HG03520 (cell line): ENCODE results near the gene CYP2R1.
A peak's percentile ranks its signal among the peaks of the same experiment; 100 is the strongest.
"Not testable (repeated sequence)": the region's sequence is repeated elsewhere in the genome, so short reads cannot be mapped to it uniquely, and the experiment has no call there.

Source experiments
- ATAC-seq: cut with Tn5 transposase; IDR thresholded peaks from one replicate; pipeline ENCODE4 v1.9.1; 2021; ENCODE audit warnings: mild to moderate bottlenecking, moderate library complexity; ENCODE audit not compliant: unreplicated experiment

Gene CYP2R1

DNA sequence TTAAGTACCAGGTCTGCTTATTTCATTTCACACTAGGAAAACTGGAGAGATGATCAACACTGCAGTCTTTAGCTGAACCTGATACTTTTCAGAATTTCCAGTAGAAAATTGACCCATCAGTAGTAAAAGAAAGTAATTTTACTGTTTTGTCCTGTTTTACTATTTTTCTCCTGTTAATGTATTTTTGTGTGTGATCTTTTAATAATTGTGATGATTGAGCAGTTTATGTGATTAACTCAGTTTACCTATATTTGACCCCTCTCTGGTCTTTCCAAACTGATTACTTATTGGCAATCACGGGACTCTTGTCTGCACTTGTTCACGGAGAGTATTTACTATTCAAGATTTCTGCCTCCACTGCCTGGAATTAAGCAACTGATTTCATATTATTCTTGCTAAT is 546 bp upstream of the CYP2R1 start:
- no peak for ATAC-seq

DNA sequence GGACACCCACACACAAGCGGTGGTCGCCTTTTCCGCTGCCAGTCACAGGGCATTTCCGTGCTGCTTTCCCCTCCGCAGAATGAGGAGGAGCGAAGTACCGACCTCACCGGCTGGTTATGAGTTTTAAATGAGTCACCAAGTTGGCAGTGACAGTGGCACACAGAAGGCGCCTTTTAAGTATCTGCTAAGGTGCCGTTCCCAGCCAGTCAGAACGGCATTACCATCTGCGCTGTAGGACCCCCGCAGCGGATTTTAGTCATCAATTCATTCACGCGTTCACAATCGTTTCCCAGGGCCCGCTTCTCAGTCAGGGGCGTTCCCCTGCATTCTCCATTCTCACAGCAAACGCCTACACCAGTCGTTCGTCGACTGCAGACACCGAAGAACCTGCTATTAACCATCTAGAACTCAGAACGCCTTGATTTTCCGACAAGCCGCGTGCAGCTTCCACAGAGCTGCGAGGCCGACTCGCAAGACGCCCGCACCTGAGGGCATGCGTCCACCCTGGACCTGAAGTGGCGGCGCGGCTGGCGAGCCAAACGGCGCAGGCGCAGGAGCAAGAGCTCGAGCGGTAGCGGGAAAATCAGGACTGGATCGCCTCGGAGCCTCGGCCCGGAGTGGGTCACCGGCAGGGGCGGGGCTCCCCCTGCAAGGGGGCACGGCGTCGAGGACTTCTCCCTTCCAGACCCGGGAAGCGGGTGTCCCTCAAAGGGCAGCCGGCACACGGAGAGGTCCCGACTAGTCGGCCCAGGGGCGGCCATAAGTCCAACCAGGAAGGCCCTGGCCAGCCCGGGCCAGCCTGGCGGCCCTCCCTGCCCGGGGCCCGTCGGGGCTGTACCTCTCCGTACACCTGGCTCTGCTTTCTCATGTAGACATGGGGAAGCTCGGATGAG is 642 bp downstream of the CYP2R1 start:
- peak; percentile 41 for ATAC-seq

DNA sequence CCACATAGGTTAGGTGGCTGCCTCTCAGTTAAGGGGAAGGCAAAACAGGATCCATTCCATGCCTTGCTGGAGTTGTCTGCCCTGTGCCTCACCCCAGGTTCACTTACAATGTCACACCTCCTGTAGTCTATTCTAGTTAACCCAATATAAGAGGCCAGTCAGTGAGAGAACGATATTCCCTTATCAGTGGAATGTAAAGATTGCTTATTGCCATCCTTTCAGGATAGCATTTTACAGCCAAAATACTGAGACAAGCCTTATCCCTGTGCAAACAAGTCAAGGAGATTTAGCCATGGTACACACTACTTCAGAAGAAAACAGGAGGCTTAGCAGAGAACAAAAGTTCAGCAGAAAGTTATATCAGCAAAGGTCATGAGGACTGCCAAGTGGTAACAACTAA is 5.5 kb downstream of the CYP2R1 start:
- no peak for ATAC-seq

DNA sequence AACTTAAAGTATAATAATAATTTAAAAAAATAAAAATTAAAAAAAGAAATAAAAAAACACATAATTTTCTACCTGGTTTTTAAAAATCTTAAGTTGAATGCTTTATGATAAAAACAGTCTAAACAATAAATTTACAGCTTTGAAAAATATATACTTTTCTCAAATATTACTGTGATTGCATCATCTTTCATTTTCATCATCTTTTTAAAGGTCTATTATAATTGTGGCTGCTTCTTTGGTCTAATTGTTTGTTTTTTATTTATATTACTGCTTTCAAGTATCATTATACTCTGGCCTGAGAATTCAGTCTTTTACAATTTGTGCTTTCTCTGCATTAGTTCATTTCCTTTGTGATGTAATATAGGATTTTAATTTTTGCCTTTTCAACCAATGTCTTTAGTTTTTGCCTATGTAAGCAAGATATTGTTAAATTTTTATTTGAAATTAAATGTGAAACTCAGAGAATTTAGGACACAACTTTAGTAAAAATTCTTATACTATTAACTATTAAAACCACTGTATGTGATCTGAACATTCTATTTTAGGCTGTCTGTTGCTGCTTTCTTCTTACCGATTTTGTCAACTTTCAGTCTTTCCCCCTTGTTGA is 7.3 kb downstream of the CYP2R1 start:
- ATAC-seq, result no peak

DNA sequence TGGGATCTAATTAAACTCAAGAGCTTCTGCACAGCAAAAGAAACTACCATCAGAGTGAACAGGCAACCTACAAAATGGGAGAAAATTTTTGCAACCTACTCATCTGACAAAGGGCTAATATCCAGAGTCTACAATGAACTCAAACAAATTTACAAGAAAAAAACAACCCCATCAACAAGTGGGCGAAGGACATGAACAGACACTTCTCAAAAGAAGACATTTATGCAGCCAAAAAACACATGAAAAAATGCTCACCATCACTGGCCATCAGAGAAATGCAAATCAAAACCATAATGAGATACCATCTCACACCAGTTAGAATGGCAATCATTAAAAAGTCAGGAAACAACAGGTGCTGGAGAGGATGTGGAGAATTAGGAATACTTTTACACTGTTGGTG is 8.3 kb downstream of the CYP2R1 start:
- ATAC-seq, result not testable (repeated sequence)

DNA sequence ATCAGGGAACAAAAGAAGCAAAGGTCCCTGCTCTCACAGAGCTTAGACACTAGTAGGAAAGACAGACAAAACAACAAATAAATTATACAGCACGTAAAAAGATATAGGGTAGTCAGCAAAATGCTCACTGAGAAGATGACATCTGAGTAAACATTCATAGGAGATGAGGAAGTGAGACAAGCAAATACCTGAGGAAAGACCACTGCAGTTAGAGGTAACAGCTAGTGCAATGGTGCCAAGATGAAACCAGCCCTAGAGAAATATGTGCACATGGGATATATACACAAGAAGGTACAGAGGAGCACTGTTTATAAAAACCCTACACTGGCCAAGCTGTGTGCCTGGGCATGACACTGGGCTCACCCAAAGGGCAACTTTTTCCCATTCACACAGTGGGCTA is 9.8 kb downstream of the CYP2R1 start:
- no peak for ATAC-seq

DNA sequence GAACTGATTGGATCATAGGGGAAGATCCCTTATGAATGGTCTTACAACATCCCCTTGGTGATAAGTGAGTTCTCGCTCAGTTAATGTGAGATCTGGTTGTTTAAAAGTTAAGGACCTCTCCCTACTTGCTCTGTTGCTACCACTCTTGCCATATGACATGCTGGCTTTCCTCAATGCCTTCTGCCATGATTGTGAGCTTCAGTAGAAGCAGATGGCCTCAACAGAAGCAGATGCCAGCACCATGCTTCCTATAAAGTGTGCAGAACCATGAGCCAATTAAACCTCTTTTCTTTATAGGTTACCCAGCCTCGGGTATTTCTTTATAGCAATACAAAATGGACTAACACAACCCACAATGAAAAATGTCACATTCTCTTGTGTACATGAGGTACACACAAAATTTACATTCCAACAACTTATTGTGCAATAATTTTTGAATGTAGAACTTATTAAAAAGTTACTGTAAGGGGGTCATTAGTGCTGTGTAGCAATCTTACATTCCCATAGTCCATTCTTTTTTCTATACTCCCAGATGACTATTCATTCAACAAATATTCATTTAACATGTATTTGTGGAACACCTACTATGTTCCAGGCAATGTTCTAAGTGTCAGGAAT is 10.3 kb downstream of the CYP2R1 start:
- ATAC-seq, result no peak

DNA sequence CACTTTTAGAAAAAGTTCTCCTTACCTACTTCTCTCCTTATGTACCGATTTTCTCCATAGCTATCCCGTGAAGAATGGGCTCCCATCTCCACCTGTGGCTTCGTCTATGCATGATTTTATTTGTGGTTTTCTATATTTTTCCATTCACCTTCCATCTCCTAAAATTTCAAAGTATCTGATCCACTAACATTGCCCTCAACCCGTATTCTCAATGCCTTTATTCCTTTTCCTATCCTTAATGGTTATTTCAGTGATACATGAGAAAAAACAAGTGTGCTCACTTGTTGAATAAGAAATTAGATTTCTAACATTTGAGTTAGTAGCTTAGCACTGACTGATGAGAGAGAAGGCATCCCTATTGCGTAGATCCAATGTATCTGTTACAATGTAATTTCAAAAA is 16.9 kb downstream of the CYP2R1 start:
- no peak for ATAC-seq

DNA sequence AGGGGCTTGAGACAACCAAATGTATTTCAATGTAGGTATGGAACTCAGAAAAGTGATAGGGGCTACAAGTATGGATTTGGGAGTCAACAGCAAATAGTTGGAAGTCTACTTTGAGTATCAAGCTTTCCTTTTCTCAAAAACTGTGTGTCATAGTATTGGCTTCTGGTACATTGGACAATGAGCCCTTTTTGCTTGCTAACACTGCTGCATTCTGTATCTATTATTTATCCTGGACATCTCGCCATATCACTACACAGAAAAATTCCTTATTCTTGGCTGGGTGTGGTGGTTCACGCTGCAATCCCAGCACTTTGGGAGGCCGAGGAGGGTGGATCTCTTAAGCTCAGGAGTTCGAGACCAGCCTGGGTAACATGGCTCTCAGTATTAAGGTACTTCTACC is 18.4 kb downstream of the CYP2R1 start:
- ATAC-seq, result no peak

DNA sequence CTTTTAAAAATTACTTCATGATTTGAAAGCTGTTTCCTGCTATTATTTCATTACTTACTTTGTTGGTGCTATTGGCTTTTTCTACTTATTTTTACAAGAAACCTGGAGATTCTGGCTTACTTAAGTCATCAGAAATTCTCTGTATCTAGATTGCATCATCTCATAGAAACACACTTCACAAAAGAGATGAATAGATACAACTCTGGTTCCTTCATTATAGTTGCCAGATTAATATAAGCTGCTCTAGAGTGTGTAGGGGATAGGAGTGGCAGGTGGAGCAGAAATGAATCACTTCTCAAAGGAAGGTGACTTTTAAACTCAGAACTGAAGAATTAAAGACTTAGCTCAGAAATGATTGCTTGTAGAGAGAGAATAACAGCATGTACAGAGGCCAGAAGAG is 20.0 kb downstream of the CYP2R1 start:
- ATAC-seq, result no peak

DNA sequence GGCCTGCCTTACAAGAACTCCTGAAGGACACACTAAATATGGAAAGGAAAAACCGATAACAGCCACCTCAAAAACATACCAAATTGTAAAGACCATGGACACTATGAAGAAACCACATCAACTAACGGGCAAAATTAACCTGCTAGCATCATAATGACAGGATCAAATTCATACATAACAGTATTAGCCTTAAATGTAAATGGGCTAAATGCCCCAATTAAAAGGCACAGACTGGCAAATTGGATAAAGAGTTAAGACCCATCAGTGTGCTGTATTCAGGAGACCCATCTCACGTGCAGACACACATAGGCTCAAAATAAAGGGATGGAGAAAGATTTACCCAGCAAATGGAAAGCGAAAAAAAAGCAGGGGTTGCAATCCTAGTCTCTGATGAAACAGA is 28.3 kb downstream of the CYP2R1 start:
- not testable (repeated sequence) for ATAC-seq

DNA sequence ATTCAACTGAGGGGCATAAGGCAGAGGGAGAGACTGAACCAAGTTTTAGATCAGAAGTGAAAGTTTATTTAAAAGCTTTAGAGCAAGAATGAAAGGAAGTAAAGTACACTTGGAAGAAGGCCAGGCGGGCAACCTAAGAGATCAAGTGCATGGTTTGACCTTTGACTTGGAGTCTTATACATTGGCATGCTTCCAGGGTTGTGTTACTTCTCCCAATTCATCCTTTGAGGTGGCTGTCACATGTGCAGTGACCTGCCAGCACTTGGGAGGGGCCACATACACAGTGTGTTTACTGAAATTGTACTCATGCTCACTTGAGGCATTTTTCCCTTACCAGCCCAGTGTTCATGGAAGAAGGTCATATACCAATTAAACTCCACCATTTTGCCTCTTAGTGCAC is 30.4 kb downstream of the CYP2R1 start:
- no peak for ATAC-seq

DNA sequence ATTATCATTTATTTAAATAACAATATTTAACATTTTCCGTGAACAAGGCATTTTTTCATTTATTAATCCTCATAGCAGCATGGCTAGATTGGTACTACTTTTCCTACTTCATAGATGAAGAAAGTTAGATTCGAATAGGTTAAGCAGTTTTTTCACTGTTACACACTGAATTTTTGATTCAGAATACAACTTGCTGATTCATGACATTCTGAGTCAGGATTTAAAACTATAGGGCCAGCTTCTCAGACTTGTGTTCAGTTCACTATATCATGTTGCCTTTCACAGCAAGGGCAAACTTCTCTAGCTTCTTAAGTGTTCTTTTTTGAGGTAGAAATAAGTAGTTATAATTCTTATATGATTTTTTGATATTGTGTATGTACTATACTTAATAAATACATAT is 31.5 kb downstream of the CYP2R1 start:
- no peak for ATAC-seq

DNA sequence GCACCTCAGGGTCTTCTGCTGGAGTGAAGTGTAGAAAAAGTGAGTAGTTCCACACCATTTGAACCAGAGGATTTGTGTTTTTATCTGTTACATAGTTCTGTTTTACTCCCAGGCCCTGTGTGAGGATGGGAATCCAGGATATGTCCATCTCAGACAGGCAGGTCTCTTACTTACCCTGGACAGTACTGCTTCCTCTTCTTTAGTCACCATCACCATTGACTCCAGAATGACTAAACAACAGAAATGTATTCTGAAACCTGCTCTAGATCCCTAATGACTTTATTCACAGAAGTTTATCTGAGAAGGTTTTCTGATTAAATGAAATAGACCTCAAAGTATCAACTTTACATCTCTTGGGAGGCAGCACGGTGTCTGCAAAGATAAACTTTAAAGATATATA is 33.6 kb downstream of the CYP2R1 start:
- ATAC-seq, result no peak

DNA sequence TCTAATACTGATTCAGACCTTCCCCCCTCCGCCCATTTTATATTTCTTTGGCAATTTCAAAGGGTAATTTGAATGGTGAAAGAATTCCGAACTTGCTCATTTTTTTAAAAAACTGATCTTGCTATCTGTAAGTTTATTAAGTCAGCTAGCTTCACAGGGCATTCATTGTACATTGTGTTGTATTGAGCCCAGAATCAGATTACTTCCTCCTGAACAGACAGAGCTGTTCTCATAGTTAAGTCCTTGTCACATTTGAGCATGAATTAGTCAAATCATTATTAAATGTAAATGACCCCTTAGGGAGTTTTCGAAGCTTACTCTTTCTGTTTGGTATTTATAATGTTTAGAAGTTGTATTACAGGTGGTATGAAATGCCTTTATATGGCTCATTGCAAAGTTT is 34.4 kb downstream of the CYP2R1 start:
- ATAC-seq, result no peak

DNA sequence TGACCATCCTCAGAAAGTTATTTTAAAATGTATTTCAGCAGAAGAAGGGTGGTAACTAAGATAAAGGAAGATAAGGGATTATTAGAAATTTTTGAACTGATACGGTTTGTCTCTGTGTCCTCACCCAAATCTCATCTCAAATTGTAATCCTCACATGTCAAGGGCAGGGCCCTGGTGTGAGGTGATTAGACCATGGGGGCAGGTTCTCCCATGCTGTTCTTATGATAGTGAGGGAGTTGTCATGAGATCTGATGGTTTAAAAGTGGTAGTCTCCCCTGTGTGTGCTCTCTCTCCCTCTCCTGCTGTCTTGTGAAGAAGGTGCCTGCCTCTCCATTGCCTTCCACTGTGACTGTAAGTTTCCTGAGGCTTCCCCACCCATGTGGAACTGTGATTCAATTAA is 36.1 kb downstream of the CYP2R1 start:
- ATAC-seq, result no peak

DNA sequence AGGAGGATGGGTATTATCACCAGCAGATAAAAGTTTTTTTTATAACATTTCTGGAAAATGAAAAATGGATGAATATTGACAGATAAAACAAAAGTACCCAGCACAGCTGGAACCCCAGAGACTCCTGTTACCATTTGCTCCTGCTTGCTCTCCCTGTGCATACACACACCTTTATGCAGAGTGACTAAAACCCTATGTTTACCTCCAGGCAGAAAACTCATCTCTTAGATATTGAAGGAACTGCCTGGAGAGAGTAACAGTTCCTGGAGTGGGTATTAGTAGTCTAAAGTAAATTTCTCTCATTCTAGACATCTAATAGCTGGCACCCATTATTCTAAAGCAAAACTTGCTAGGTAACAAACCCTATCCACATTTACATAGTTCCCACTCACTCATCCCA is 38.0 kb downstream of the CYP2R1 start:
- no peak for ATAC-seq

DNA sequence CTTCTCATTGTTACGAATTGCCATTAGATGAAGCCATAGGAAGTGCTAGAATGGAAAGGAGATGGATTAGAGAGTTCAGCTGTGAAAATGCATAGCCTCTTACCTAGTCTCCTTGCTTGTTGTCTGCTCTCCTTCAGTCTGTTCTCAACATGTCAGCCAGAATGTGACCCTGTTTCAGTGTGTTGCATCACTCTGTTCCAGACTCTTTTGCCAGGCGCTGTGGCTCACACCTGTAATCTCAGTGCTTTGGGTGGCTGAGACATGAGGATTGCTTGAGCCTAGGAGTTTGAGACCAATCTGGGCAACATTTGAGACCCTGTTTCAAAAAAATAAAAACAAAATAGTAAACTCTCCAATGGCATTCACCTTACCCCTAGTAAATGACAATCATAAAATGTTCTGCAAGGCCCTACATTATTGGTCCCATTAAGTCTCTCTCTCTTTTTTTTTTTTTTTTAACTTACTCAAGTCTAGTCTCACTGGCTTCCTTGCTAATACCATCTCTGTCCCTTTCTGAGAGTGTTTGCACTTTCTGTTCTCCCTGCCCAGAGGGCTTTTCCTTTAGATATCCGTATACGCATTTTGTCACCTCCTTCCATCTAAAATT is 39.4 kb downstream of the CYP2R1 start:
- no peak for ATAC-seq

DNA sequence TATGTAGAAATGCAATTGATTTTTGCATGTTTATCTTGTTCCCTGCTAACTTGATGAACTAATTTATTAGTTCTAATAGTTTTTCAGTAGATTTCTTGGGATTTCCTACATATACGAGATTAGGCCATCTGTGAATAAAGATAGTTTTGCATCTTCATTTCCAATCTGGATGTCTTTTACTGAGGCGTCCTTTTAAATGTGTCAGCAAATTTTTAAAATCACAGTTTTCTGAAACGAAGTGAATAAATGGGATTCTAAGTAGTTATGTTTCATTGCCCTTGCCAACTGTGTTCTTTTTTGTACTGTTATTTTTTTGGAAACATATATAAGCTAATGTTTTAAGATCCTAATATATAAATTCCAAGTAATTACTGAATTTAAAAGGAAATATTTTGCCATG is 50.0 kb downstream of the CYP2R1 start:
- ATAC-seq, result no peak

DNA sequence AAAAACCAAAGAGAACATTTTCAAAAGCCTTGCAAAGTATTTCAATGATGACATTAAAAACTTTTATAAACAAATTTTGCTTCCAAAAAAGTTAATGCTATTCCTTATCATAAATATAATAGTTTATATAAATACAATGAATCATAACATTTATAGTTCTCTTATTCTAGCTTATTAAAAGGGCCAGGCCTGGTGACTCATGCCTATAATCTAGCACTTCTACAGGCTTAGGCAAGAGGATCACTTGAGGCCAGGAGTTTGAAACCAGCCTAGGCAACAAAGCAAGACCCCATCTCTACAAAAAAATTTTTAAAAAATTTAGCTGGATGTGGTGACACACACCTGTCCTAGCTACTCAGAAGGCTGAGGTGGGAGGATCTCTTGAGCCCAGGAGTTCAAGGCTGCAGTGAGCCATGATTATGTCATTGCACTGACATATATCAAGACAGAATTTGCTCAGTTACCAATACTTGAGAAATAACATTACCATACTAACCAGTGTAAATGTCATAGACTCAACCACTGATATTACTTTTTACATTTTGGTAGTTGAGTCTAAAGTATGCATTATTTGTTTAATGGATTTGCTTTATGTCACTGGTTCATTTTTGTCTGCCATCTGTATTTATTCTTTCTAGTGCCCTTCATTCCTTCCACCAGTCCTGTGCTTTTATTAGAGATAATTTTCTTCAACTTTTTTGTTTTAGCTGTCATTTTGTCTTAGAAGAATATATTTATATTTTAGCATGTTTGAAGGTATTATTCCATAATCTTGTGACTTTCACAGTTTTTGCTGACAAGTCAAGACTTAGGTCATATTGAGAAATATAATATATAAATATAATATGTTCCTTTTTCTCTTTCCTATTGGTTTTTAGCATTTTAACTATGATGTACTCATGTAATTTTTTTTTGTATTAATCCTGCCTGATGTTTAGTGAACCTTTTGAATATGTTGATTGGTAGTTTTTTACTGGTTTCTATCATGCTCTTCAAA is 56.2 kb downstream of the CYP2R1 start:
- no peak for ATAC-seq
